GM12864 (cell line): ENCODE results near the gene GUCA1A.
"Not testable (repeated sequence)": the region's sequence is repeated elsewhere in the genome, so short reads cannot be mapped to it uniquely, and the experiment has no call there.

Source experiments
- DNase-seq: peaks from one replicate; pipeline ENCODE4 v3.0.0-alpha.2; 2011; ENCODE audit warnings: low read depth
- H3K4me3 ChIP-seq: 2 replicates; pipeline ENCODE4 v1.5.1; 2011; ENCODE audit warnings: mild to moderate bottlenecking, low read depth, low read length, control low read depth
- CTCF ChIP-seq: IDR thresholded peaks from 2 replicates; pipeline ENCODE4 v1.5.1; 2011; ENCODE audit warnings: low read depth, mild to moderate bottlenecking, moderate library complexity, low read length, control low read depth, inconsistent platforms; ENCODE audit errors: missing control alignments

GUCA1A gene

GRCh38 chr6:42197555-42198362 is 24.6 kb downstream of the GUCA1A start:
- DNase-seq, result no peak
- H3K4me3 ChIP-seq, result no peak overlapping the region
- TF ChIP-seq CTCF, result no peak

GRCh38 chr6:42199106-42199981 is 26.2 kb downstream of the GUCA1A start:
- no peak for DNase-seq
- no peak overlapping the region for H3K4me3 ChIP-seq
- no peak for TF ChIP-seq CTCF

- TF ChIP-seq CTCF, result no peak
- no peak overlapping the region for H3K4me3 ChIP-seq
- DNase-seq, result no peak
Observed at GRCh38 chr6:42200035-42200434, 26.9 kb downstream of the GUCA1A start.

GRCh38 chr6:42201382-42201781 is 28.2 kb downstream of the GUCA1A start:
- no peak for DNase-seq
- no peak for TF ChIP-seq CTCF
- no peak overlapping the region for H3K4me3 ChIP-seq

- DNase-seq, H3K4me3 ChIP-seq: not testable (repeated sequence)
Observed at GRCh38 chr6:42202131-42202915, 29.2 kb downstream of the GUCA1A start.

- no peak for DNase-seq
- TF ChIP-seq CTCF, result no peak
- no peak overlapping the region for H3K4me3 ChIP-seq
Observed at GRCh38 chr6:42203183-42203582, 30.0 kb downstream of the GUCA1A start.

- TF ChIP-seq CTCF, result no peak
- H3K4me3 ChIP-seq, result no peak overlapping the region
- DNase-seq, result no peak
Observed at GRCh38 chr6:42204768-42205282, 31.7 kb downstream of the GUCA1A start.

GRCh38 chr6:42207559-42207958 is 34.4 kb downstream of the GUCA1A start:
- H3K4me3 ChIP-seq, DNase-seq: not testable (repeated sequence)
